DOHH2 (cell line): ENCODE measurements around the gene SEMA6A.

Experiments
- CTCF ChIP-seq: fragments of 200-600 bp; sonication (generic); IDR thresholded peaks from one replicate; pipeline ENCODE4 v1.5.1; 2014; ENCODE audit warnings: antibody characterized with exemption, mild to moderate bottlenecking, low read depth, low read length; ENCODE audit not compliant: poor library complexity, severe bottlenecking
- EZH2phosphoT487 ChIP-seq: fragments of 200-600 bp; sonication (generic); IDR thresholded peaks from 2 replicates; pipeline ENCODE4 v1.6.1; 2017; ENCODE audit warnings: borderline replicate concordance, mild to moderate bottlenecking, antibody characterized with exemption, low read length, moderate library complexity, mixed read lengths

GRCh38 chr5:116553366-116553765, 21.3 kb downstream of the SEMA6A start:
- TF ChIP-seq CTCF (no peak), EZH2phosphoT487 (no peak)
